ENCODE measurements around the gene MAPK8.

The MAPK8 gene

GRCh38 chr10:48449501-48450232, 143.2 kb downstream of the MAPK8 start:
- no peak overlapping the region for H3K27ac ChIP-seq
- TF ChIP-seq CTCF (conservative IDR thresholded peaks at IDR 0.05): no peak

DNA sequence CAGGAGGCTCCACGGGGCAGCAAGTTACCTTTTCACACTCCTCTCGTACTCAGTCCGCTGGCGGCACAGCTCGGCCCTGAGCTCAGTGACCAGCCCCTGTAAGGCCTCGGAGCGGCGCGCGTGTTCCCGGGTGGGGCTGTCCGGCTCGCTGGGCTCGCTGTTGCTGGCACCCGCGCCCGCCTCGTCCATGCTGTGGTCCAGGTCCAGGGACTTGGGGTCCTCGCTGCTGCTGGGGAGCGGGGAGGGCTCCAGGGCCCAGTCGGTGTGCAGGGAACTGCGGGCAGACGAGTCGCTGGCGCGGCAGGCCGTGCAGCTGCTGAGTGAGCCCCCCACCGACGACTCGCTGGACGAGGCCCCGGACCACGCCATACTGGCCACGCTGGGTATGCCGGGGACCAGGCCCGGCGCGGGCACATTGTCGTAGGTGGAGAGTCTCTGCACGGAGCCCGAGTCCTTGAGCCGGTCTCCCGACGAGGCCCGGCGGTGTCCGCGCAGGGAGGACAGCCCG, 143.8 kb downstream of the MAPK8 start:
- TF ChIP-seq CTCF (conservative IDR thresholded peaks at IDR 0.05): no peak
- H3K27ac ChIP-seq: no peak overlapping the region

- no peak overlapping the region for H3K27ac ChIP-seq
- no peak for TF ChIP-seq CTCF (conservative IDR thresholded peaks at IDR 0.05)
These were observed 144.4 kb downstream of the MAPK8 start for GRCh38 chr10:48450741-48451466.

DNA sequence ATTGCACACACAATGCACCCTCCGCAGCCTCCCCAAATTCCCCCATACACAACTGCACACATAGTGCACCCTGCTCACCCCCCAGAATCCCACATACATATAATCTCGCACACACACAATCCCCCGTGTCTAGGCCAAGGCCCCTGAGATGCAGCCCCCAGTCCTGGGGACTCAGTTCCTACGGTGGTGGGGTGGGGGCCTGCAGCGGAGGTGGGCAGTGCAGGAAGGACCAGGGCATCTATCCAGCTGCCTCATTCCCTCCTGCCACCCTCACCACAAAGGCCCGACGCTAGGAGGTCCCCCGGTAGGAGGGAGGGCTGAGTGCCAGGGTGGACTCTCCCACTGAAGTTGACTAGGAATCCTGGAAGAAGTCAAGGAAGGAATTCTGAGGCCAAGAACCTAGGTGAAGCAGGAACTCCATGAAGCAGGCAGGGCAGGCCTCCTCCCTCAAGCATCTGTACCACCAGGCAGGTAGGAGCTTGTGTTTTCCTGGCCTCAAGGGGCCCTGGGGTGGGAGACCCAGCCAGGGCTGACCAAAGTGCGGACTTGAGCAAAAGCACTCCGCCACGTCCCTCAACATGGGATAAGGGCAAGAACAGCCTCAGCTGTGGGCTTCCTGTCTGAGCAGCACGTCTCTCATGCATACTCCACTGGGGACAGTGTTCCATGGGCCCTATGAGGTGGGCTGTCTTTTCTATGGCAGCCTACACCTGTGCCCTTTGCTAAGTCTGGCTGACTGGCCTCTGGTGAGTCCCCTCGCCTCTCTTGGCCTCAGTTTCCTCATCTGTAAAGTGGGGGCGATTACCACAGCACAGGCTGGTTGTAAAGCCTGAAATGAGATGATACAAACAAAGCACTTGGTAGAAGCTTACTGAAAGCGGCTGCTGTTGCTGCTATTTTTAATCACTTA, 145.7 kb downstream of the MAPK8 start:
- TF ChIP-seq CTCF (conservative IDR thresholded peaks at IDR 0.05): no peak
- no peak overlapping the region for H3K27ac ChIP-seq

- H3K27ac ChIP-seq: no peak overlapping the region; the same call in 1 of the 2 replicates
- no peak for TF ChIP-seq CTCF (conservative IDR thresholded peaks at IDR 0.05)
These were observed 146.5 kb downstream of the MAPK8 start for GRCh38 chr10:48452879-48453412.

- no peak for TF ChIP-seq CTCF (conservative IDR thresholded peaks at IDR 0.05)
- H3K27ac ChIP-seq: peak overlapping the region; percentile 10; the same call in 1 of the 2 replicates
These were observed 147.2 kb downstream of the MAPK8 start for GRCh38 chr10:48453451-48454301.

All from VCaP (cell line).